Measurements from ENCODE around the gene DVL3.
"Not testable (repeated sequence)": the region's sequence is repeated elsewhere in the genome, so short reads cannot be mapped to it uniquely, and the experiment has no call there.

GRCh38 chr3:184121031-184121430 lies 34.1 kb upstream of the DVL3 start:
- not testable (repeated sequence) for TF ChIP-seq CTCF (IDR thresholded peaks at IDR 0.05; ENCODE audit: low read length); EZH2 (IDR thresholded peaks at IDR 0.05; ENCODE audit: borderline replicate concordance, low read length)

Data from OCI-LY1 (cell line).